ENCODE results near the gene GNG5. TPM values are rescaled to one million over a fixed set of nuclear protein-coding genes. Genes with fewer than 3 reads are reported as not detected.
"Not testable (repeated sequence)": the region's sequence is repeated elsewhere in the genome, so short reads cannot be mapped to it uniquely, and the experiment has no call there.

Gene GNG5
- total and polyA plus RNA-seq, 4 donors, result 11.4 to 229 (median 53.3) TPM

- no peak for TF ChIP-seq ZBTB33 (IDR thresholded peaks at IDR 0.05)
- no peak for TF ChIP-seq FOXA1 (IDR thresholded peaks at IDR 0.05)
- no peak for TF ChIP-seq EGR1 (IDR thresholded peaks at IDR 0.05; ENCODE audit: low read depth in 2 of 2)
- no peak for TF ChIP-seq SP1 (IDR thresholded peaks at IDR 0.05)
- no peak for TF ChIP-seq ATF3 (IDR thresholded peaks at IDR 0.05)
- TF ChIP-seq TAF1 (conservative IDR thresholded peaks at IDR 0.05), result no peak
Measured at GRCh38 chr1:84509029-84509428, 2.6 kb upstream of the GNG5 start (continued).

- H3K9ac ChIP-seq (ENCODE audit: low read depth in 1 of 2, low read length in 2 of 2), result no peak overlapping the region
- 37% methylated on average over 1 of the region's 1 CpG for WGBS
- no peak overlapping the region for H3K27ac ChIP-seq (ENCODE audit: low read depth in 1 of 2, low read length in 2 of 2)
Measured at GRCh38 chr1:84508510-84508909, 2.1 kb upstream of the GNG5 start.

GRCh38 chr1:84507887-84508286 lies 1.5 kb upstream of the GNG5 start:
- H3K9ac ChIP-seq (ENCODE audit: low read depth in 1 of 2, low read length in 2 of 2); H3K36me3 ChIP-seq (ENCODE audit: control insufficient read depth in 4 of 4, insufficient read depth in 3 of 4, low read depth in 1 of 4, low read length in 3 of 4); H3K9me3 ChIP-seq (ENCODE audit: control insufficient read depth in 4 of 4, low read length in 3 of 4); H3K4me3 ChIP-seq (ENCODE audit: low read depth in 1 of 3, low read length in 3 of 3); H3K27ac ChIP-seq (ENCODE audit: low read depth in 1 of 2, low read length in 2 of 2); H3K27me3 ChIP-seq (ENCODE audit: control insufficient read depth in 4 of 4, insufficient read depth in 4 of 4, low read length in 3 of 4); DNase-seq (ENCODE audit: low spot score): not testable (repeated sequence)
- peaks cover under 1 to 28% (median 13%) of the 10 kb centered on the region in 4 donors for H3K4me1 ChIP-seq (ENCODE audit: control insufficient read depth in 4 of 4, insufficient read depth in 4 of 4, low read length in 3 of 4)
- 96% methylated on average over 14 of the region's 14 CpGs for WGBS

More at GRCh38 chr1:84508510-84508909, 2.1 kb upstream of the GNG5 start:
- Histone ChIP-seq H3K4me1 (ENCODE audit: control insufficient read depth in 4 of 4, insufficient read depth in 4 of 4, low read length in 3 of 4) (peaks cover 0 to 22% (median 10%) of the 10 kb centered on the region in 4 donors), H3K36me3 (ENCODE audit: control insufficient read depth in 4 of 4, insufficient read depth in 3 of 4, low read depth in 1 of 4, low read length in 3 of 4) (no peaks in the 10 kb centered on the region), H3K27me3 (ENCODE audit: control insufficient read depth in 4 of 4, insufficient read depth in 4 of 4, low read length in 3 of 4) (no peaks in the 10 kb centered on the region), H3K9me3 (ENCODE audit: control insufficient read depth in 4 of 4, low read length in 3 of 4) (no peaks in the 10 kb centered on the region), H3K4me3 (ENCODE audit: low read depth in 1 of 3, low read length in 3 of 3) (no peak overlapping the region)
- no peak for DNase-seq (ENCODE audit: low spot score)
- no peak for TF ChIP-seq FOXA2 (IDR thresholded peaks at IDR 0.05)
- TF ChIP-seq HNF4A (conservative IDR thresholded peaks at IDR 0.05), result peak; percentile 70 to 71
- TF ChIP-seq ATF3 (IDR thresholded peaks at IDR 0.05), result no peak
- TF ChIP-seq RXRA (IDR thresholded peaks at IDR 0.05), result peak in 1 of 2 donors; percentile 19
- no peak for TF ChIP-seq GABPA (IDR thresholded peaks at IDR 0.05 in 1 of 2, conservative IDR thresholded peaks at IDR 0.05 in 1 of 2)

GRCh38 chr1:84506729-84507453 lies 510 bp upstream of the GNG5 start:
- 10% methylated on average over 26 of the region's 26 CpGs for whole genome bisulfite sequencing
- Histone ChIP-seq H3K27me3 (ENCODE audit: control insufficient read depth in 4 of 4, insufficient read depth in 4 of 4, low read length in 3 of 4) (no peaks in the 10 kb centered on the region), H3K36me3 (ENCODE audit: control insufficient read depth in 4 of 4, insufficient read depth in 3 of 4, low read depth in 1 of 4, low read length in 3 of 4) (peaks cover 0 to 1% (median 0%) of the 10 kb centered on the region in 4 donors), H3K27ac (ENCODE audit: low read depth in 1 of 2, low read length in 2 of 2) (peak overlapping the region; percentile 99 to 100), H3K4me3 (ENCODE audit: low read depth in 1 of 3, low read length in 3 of 3) (peak overlapping the region; percentile 79 to 98 (median 92)), H3K9me3 (ENCODE audit: control insufficient read depth in 4 of 4, low read length in 3 of 4) (no peaks in the 10 kb centered on the region), H3K9ac (ENCODE audit: low read depth in 1 of 2, low read length in 2 of 2) (peak overlapping the region; percentile 44 to 97), H3K4me1 (ENCODE audit: control insufficient read depth in 4 of 4, insufficient read depth in 4 of 4, low read length in 3 of 4) (peaks cover 1 to 38% (median 18%) of the 10 kb centered on the region in 4 donors)
- TF ChIP-seq YY1 (IDR thresholded peaks at IDR 0.05) (no peak), HNF4G (IDR thresholded peaks at IDR 0.05) (no peak), FOXA1 (IDR thresholded peaks at IDR 0.05) (no peak), CTCF (IDR thresholded peaks at IDR 0.05; ENCODE audit: low read depth, low read length, missing input control) (no peak), ZBTB33 (IDR thresholded peaks at IDR 0.05) (no peak)
- no peak for DNase-seq (ENCODE audit: low spot score)

Data from liver (tissue), 9 donors.